ENCODE data around the gene CMSS1.
A peak's percentile ranks its signal among the peaks of the same experiment; 100 is the strongest.

CMSS1 gene

DNA sequence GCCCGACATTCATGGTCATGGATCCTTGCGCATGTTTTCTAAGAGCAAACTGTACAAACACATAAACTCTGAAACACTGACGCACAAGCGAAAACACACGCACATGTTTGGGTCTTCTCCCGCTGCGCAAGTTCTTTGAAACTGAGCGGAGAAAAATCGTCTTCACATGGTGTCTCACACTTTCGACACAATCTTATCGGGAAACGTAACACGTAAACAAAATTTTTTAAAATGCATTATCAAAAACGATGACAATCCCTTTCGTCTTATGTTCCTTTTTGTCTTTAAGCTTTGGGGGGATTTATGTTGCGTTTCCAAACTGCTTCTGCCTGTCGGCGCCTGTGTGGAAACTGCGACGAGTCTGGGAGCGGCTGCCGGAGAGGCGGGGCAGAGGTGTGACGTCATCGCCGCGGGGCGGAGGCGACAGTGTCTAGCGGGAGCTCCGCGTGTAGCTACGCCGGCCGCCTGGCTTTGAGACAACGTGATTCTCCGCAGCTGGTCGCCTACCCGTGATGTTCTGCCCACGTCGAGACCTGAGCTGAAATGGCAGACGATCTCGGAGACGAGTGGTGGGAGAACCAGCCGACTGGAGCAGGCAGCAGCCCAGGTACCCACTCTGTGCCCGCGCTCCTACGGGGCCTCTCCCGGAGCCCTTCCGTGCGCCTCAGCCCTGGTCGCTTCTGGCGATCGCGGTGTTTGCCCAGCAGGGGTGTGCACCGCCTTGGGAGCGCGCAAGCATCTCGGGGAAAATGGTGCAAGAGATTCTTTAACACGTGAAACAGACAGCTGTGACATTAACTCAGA, at the start of gene CMSS1:
TSS of gene CMSS1 (plus strand) at position 426 of the 804 bp plus-strand sequence.
- H3K27me3 ChIP-seq (ENCODE audit: control insufficient read depth in 1 of 2, insufficient read depth in 2 of 2, low read length in 2 of 2): no peaks in the 10 kb centered on the region
- peak within 1 kb of the TSS; percentile 73 for H3K27ac ChIP-seq (ENCODE audit: low read depth, low read length)
- H3K4me3 ChIP-seq (ENCODE audit: low read depth in 1 of 2, low read length in 2 of 2): peak within 1 kb of the TSS; percentile 80 to 99
- H3K36me3 ChIP-seq (ENCODE audit: control insufficient read depth in 1 of 2, insufficient read depth in 2 of 2, low read length in 2 of 2): no peaks in the 10 kb centered on the region
- H3K9me3 ChIP-seq (ENCODE audit: control insufficient read depth in 1 of 2, low read length in 2 of 2): no peaks in the 10 kb centered on the region
- H3K9ac ChIP-seq (ENCODE audit: low read depth in 1 of 2, low read length in 2 of 2): peak within 1 kb of the TSS; percentile 70 to 91
- H3K4me1 ChIP-seq (ENCODE audit: control insufficient read depth in 1 of 2, insufficient read depth in 2 of 2, low read length in 2 of 2): peaks cover 13 to 16% of the 10 kb centered on the region in 2 donors

- H3K27me3 ChIP-seq (ENCODE audit: control insufficient read depth in 1 of 2, insufficient read depth in 2 of 2, low read length in 2 of 2): no peaks in the 10 kb centered on the region
- no peak overlapping the region for H3K4me3 ChIP-seq (ENCODE audit: low read depth in 1 of 2, low read length in 2 of 2)
- no peaks in the 10 kb centered on the region for H3K36me3 ChIP-seq (ENCODE audit: control insufficient read depth in 1 of 2, insufficient read depth in 2 of 2, low read length in 2 of 2)
- no peaks in the 10 kb centered on the region for H3K4me1 ChIP-seq (ENCODE audit: control insufficient read depth in 1 of 2, insufficient read depth in 2 of 2, low read length in 2 of 2)
- no peak overlapping the region for H3K9ac ChIP-seq (ENCODE audit: low read depth in 1 of 2, low read length in 2 of 2)
- H3K27ac ChIP-seq (ENCODE audit: low read depth, low read length): no peak overlapping the region
- no peaks in the 10 kb centered on the region for H3K9me3 ChIP-seq (ENCODE audit: control insufficient read depth in 1 of 2, low read length in 2 of 2)
These were observed 49.5 kb upstream of the CMSS1 start for GRCh38 chr3:99768126-99768525.

- no peaks in the 10 kb centered on the region for H3K4me1 ChIP-seq (ENCODE audit: control insufficient read depth in 1 of 2, insufficient read depth in 2 of 2, low read length in 2 of 2)
- no peaks in the 10 kb centered on the region for H3K36me3 ChIP-seq (ENCODE audit: control insufficient read depth in 1 of 2, insufficient read depth in 2 of 2, low read length in 2 of 2)
- no peak overlapping the region for H3K27ac ChIP-seq (ENCODE audit: low read depth, low read length)
- H3K9ac ChIP-seq (ENCODE audit: low read depth in 1 of 2, low read length in 2 of 2): no peak overlapping the region
- H3K27me3 ChIP-seq (ENCODE audit: control insufficient read depth in 1 of 2, insufficient read depth in 2 of 2, low read length in 2 of 2): no peaks in the 10 kb centered on the region
- no peak overlapping the region for H3K4me3 ChIP-seq (ENCODE audit: low read depth in 1 of 2, low read length in 2 of 2)
- H3K9me3 ChIP-seq (ENCODE audit: control insufficient read depth in 1 of 2, low read length in 2 of 2): no peaks in the 10 kb centered on the region
These were observed 48.7 kb upstream of the CMSS1 start for GRCh38 chr3:99768808-99769501.

DNA sequence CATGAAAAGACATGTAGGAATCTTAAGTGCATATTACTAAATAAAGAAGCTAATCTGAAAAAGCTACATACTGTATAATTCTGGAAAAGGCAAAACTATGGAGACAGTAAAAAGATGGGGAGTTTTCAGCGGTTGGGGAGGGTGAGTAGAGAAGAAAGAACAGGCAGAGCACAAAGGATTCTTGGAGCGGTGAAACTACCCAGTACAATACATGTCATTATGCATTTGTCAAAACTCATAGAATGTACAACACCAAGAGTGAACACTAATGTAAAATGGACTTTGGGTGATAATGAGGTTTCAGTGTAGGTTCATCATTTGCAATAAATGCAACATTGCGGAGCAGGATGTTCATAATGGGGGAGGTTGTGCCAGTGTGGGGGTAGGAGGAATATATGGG, 45.5 kb upstream of the CMSS1 start:
- Histone ChIP-seq H3K27ac (ENCODE audit: low read depth, low read length) (no peak overlapping the region), H3K36me3 (ENCODE audit: control insufficient read depth in 1 of 2, insufficient read depth in 2 of 2, low read length in 2 of 2) (no peaks in the 10 kb centered on the region), H3K9ac (ENCODE audit: low read depth in 1 of 2, low read length in 2 of 2) (no peak overlapping the region), H3K27me3 (ENCODE audit: control insufficient read depth in 1 of 2, insufficient read depth in 2 of 2, low read length in 2 of 2) (no peaks in the 10 kb centered on the region), H3K9me3 (ENCODE audit: control insufficient read depth in 1 of 2, low read length in 2 of 2) (no peaks in the 10 kb centered on the region), H3K4me1 (ENCODE audit: control insufficient read depth in 1 of 2, insufficient read depth in 2 of 2, low read length in 2 of 2) (no peaks in the 10 kb centered on the region), H3K4me3 (ENCODE audit: low read depth in 1 of 2, low read length in 2 of 2) (no peak overlapping the region)

GRCh38 chr3:99772671-99773070, 45.0 kb upstream of the CMSS1 start:
- H3K4me1 ChIP-seq (ENCODE audit: control insufficient read depth in 1 of 2, insufficient read depth in 2 of 2, low read length in 2 of 2): no peaks in the 10 kb centered on the region
- no peaks in the 10 kb centered on the region for H3K9me3 ChIP-seq (ENCODE audit: control insufficient read depth in 1 of 2, low read length in 2 of 2)
- no peak overlapping the region for H3K9ac ChIP-seq (ENCODE audit: low read depth in 1 of 2, low read length in 2 of 2)
- no peaks in the 10 kb centered on the region for H3K27me3 ChIP-seq (ENCODE audit: control insufficient read depth in 1 of 2, insufficient read depth in 2 of 2, low read length in 2 of 2)
- no peak overlapping the region for H3K4me3 ChIP-seq (ENCODE audit: low read depth in 1 of 2, low read length in 2 of 2)
- no peak overlapping the region for H3K27ac ChIP-seq (ENCODE audit: low read depth, low read length)
- no peaks in the 10 kb centered on the region for H3K36me3 ChIP-seq (ENCODE audit: control insufficient read depth in 1 of 2, insufficient read depth in 2 of 2, low read length in 2 of 2)

- Histone ChIP-seq H3K27me3 (ENCODE audit: control insufficient read depth in 1 of 2, insufficient read depth in 2 of 2, low read length in 2 of 2) (no peaks in the 10 kb centered on the region), H3K9ac (ENCODE audit: low read depth in 1 of 2, low read length in 2 of 2) (no peak overlapping the region), H3K4me1 (ENCODE audit: control insufficient read depth in 1 of 2, insufficient read depth in 2 of 2, low read length in 2 of 2) (no peaks in the 10 kb centered on the region), H3K27ac (ENCODE audit: low read depth, low read length) (no peak overlapping the region), H3K4me3 (ENCODE audit: low read depth in 1 of 2, low read length in 2 of 2) (no peak overlapping the region), H3K9me3 (ENCODE audit: control insufficient read depth in 1 of 2, low read length in 2 of 2) (no peaks in the 10 kb centered on the region), H3K36me3 (ENCODE audit: control insufficient read depth in 1 of 2, insufficient read depth in 2 of 2, low read length in 2 of 2) (no peaks in the 10 kb centered on the region)
These were observed 43.2 kb upstream of the CMSS1 start for GRCh38 chr3:99774467-99774866.

GRCh38 chr3:99776516-99777209, 41.0 kb upstream of the CMSS1 start:
- Histone ChIP-seq H3K4me1 (ENCODE audit: control insufficient read depth in 1 of 2, insufficient read depth in 2 of 2, low read length in 2 of 2) (no peaks in the 10 kb centered on the region), H3K4me3 (ENCODE audit: low read depth in 1 of 2, low read length in 2 of 2) (no peak overlapping the region), H3K9ac (ENCODE audit: low read depth in 1 of 2, low read length in 2 of 2) (no peak overlapping the region), H3K9me3 (ENCODE audit: control insufficient read depth in 1 of 2, low read length in 2 of 2) (no peaks in the 10 kb centered on the region), H3K36me3 (ENCODE audit: control insufficient read depth in 1 of 2, insufficient read depth in 2 of 2, low read length in 2 of 2) (no peaks in the 10 kb centered on the region), H3K27me3 (ENCODE audit: control insufficient read depth in 1 of 2, insufficient read depth in 2 of 2, low read length in 2 of 2) (peaks cover 0 to 4% of the 10 kb centered on the region in 2 donors), H3K27ac (ENCODE audit: low read depth, low read length) (no peak overlapping the region)

DNA sequence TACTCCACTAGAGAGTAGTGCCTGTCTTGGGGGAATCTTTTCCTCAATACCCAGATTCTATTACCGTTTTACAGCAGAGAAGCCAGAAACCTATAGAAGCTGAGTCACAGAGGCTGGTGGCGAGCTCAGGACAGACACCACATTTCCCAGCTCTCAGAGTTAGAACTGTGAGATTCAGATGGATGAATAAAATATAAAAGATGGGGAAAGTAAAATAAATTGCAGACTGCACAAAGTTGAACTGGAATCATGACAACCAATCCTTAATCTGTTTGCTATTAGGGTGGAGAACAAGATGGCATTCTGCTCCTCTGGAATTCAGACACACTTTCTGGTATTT, 40.5 kb upstream of the CMSS1 start:
- Histone ChIP-seq H3K9ac (ENCODE audit: low read depth in 1 of 2, low read length in 2 of 2) (no peak overlapping the region), H3K9me3 (ENCODE audit: control insufficient read depth in 1 of 2, low read length in 2 of 2) (no peaks in the 10 kb centered on the region), H3K4me3 (ENCODE audit: low read depth in 1 of 2, low read length in 2 of 2) (no peak overlapping the region), H3K36me3 (ENCODE audit: control insufficient read depth in 1 of 2, insufficient read depth in 2 of 2, low read length in 2 of 2) (no peaks in the 10 kb centered on the region), H3K4me1 (ENCODE audit: control insufficient read depth in 1 of 2, insufficient read depth in 2 of 2, low read length in 2 of 2) (no peaks in the 10 kb centered on the region), H3K27ac (ENCODE audit: low read depth, low read length) (no peak overlapping the region), H3K27me3 (ENCODE audit: control insufficient read depth in 1 of 2, insufficient read depth in 2 of 2, low read length in 2 of 2) (peaks cover 0 to 4% of the 10 kb centered on the region in 2 donors)

DNA sequence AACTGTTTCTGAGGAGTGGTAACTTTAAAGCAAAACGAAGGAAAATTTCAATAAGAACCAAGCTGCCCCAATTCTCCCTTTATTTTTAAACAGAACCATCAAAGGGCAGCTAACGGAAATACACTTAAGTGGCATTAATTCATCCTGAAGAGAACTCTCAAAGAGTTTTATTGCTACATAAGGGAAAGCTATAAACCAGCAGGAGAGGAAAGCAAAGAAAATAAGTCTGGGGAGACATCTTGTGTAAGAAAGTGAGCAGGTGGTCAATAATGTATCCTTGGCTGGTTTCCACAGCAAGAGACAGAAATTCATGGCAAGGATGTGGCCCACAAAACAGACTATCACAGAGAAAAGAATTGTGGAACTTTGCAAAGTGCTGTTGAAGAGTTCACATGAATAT, 40.0 kb upstream of the CMSS1 start:
- no peak overlapping the region for H3K9ac ChIP-seq (ENCODE audit: low read depth in 1 of 2, low read length in 2 of 2)
- no peaks in the 10 kb centered on the region for H3K36me3 ChIP-seq (ENCODE audit: control insufficient read depth in 1 of 2, insufficient read depth in 2 of 2, low read length in 2 of 2)
- peaks cover 0 to 4% of the 10 kb centered on the region in 2 donors for H3K27me3 ChIP-seq (ENCODE audit: control insufficient read depth in 1 of 2, insufficient read depth in 2 of 2, low read length in 2 of 2)
- H3K4me1 ChIP-seq (ENCODE audit: control insufficient read depth in 1 of 2, insufficient read depth in 2 of 2, low read length in 2 of 2): no peaks in the 10 kb centered on the region
- H3K4me3 ChIP-seq (ENCODE audit: low read depth in 1 of 2, low read length in 2 of 2): no peak overlapping the region
- H3K9me3 ChIP-seq (ENCODE audit: control insufficient read depth in 1 of 2, low read length in 2 of 2): no peaks in the 10 kb centered on the region
- no peak overlapping the region for H3K27ac ChIP-seq (ENCODE audit: low read depth, low read length)

GRCh38 chr3:99780749-99781148, 36.9 kb upstream of the CMSS1 start:
- Histone ChIP-seq H3K9ac (ENCODE audit: low read depth in 1 of 2, low read length in 2 of 2) (no peak overlapping the region), H3K4me3 (ENCODE audit: low read depth in 1 of 2, low read length in 2 of 2) (no peak overlapping the region), H3K27me3 (ENCODE audit: control insufficient read depth in 1 of 2, insufficient read depth in 2 of 2, low read length in 2 of 2) (peaks cover 0 to 4% of the 10 kb centered on the region in 2 donors), H3K9me3 (ENCODE audit: control insufficient read depth in 1 of 2, low read length in 2 of 2) (no peaks in the 10 kb centered on the region), H3K27ac (ENCODE audit: low read depth, low read length) (no peak overlapping the region), H3K4me1 (ENCODE audit: control insufficient read depth in 1 of 2, insufficient read depth in 2 of 2, low read length in 2 of 2) (no peaks in the 10 kb centered on the region), H3K36me3 (ENCODE audit: control insufficient read depth in 1 of 2, insufficient read depth in 2 of 2, low read length in 2 of 2) (no peaks in the 10 kb centered on the region)
